ENCODE results near the gene CDC6.
A peak's percentile ranks its signal among the peaks of the same experiment; 100 is the strongest.

CDC6 gene

DNA sequence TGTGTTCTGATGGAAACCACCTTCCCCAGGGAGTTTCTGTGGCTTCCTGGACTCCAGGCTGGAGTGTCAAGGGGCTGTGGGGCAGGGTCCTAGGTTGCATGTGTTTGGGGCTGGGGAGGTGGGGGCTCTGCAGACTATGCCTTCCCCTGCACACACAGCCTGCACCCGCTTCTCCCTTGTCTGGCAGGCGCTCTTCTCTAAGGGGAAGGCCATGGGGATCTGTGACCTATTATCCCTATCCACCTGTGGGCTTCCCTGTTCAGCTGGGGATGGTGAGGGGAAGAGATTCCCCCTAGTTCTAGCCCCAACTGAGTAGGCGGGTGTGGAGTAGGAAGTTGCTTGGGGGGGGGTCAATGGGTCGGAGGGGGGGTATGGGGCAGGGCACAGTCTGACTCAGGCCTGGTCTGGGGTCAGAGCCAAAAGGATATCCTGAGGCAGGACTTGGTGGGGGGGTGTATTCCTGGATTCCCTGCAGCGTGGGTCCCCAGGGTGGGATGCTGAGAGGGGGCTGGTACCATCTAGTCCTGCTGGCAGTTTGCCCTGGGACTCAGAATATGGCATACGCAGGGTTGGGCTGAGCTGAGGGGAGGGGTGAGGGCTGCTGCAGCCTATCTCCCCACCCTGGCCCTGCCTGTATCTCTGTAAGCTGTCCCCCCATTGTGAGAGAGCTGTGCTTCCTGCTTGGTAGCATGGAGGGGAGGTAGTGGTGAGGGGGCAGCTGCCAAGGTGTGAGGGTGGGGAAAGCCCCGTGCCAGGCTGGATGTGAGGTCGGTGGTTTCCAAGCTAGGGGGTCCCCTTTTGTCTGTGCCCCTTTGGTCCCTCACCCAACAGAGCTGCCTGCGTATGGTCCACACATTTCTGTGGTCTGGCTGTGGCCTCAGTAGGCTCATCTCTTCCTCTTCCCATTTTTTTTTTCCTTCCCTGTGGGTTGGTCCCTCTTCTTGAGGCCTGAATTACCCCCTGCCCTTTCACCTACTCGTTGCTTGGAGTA, 36.0 kb downstream of the CDC6 start:
- peak; percentile 38 to 95 (median 82) for DNase-seq

GRCh38 chr17:40325156-40326013, 37.7 kb downstream of the CDC6 start:
- DNase-seq = peak in 3 of 5 experiments; percentile 12 to 56 (median 55)

- peak in 3 of 5 experiments; percentile 50 to 92 (median 79) for DNase-seq
Measured at GRCh38 chr17:40326014-40326831, 38.5 kb downstream of the CDC6 start.

DNA sequence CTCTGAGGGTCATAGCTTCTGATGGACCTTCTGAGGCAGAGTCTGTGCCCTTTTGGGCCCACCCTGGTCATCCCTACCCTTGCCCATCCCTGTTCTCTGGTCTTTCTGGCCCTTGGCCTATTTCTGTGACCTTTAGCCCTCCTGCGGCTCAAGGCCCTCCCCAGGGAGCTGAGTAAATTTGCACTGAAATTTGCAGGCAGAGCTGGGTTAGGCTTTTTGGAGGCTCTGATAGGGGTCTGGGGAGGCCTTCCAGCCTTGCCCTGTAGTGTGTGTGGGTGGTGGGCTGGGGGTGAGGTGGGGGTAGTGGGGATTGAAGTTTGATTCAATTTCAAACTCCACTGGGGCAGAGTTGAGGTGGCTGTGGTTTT, 39.1 kb downstream of the CDC6 start:
- DNase-seq = no peak

- DNase-seq = peak in 1 of 5 experiments; percentile 88
Measured at GRCh38 chr17:40327244-40327729, 39.6 kb downstream of the CDC6 start.

GRCh38 chr17:40327735-40328385, 40.2 kb downstream of the CDC6 start:
- no peak for DNase-seq

DNA sequence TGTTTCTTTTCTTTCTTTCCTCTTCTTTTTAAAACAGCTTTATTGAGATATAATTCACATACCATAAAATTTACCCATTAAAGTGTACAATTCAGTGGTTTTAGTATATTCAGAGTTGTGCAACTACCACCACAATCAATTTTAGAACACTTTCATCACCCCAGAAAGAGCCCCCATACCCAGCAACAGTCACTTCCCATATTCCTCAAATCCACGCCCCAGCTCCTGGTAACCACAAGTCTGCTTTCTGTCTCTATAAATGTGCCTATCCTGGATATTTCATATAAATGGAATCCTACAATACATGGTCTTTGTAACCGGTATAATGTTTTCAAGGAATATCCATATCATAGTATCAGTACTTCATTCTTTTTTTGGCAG, 40.7 kb downstream of the CDC6 start:
- DNase-seq = no peak

DNA sequence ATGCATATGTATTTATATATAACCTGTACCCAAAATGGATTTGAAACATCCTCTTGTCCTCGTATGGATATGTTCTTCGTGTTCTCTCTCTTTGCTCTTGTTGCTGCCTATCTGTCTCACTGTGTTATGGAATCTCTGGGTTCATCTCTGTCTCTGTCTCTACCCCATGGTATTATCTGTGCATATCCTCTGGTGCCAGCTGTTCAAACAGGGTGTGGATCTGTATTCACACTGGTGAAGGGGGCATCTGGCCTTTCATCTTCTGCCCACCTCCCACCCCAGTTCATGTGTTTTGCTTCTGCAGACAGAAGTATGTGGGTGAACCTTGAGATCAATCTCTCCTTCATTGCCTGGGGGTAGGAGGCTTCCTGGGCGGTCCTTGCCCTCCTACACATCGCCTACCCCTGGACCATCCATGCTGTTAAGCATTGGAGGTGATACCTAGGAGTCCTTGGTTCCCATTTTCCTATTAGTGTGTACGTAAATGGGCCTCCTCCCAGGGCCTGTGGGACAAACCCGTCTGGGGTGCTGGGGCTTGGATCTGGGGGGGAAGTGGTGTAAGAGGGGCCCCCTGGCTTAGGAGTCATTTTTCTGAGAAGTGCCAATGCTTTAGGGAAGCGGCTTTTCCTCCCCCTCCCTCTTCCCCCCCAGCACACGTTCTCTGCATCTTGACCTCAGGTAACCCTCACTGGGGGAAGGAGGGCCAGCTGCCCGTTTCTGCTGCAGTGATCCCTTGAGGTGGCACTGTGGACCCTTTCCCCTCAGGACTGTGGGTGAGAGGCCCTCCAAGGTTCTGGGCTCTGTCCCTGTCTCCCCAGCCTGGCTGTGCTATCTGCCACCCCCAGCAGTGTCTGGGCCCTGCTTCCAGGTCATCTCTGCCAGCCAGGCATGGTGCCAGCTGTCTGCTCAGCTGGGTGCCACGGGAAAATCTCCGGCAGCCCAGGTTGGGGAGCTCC, 42.4 kb downstream of the CDC6 start:
- peak in 1 of 5 experiments; percentile 60 for DNase-seq

GRCh38 chr17:40330850-40331470, 43.3 kb downstream of the CDC6 start:
- no peak for DNase-seq

DNA sequence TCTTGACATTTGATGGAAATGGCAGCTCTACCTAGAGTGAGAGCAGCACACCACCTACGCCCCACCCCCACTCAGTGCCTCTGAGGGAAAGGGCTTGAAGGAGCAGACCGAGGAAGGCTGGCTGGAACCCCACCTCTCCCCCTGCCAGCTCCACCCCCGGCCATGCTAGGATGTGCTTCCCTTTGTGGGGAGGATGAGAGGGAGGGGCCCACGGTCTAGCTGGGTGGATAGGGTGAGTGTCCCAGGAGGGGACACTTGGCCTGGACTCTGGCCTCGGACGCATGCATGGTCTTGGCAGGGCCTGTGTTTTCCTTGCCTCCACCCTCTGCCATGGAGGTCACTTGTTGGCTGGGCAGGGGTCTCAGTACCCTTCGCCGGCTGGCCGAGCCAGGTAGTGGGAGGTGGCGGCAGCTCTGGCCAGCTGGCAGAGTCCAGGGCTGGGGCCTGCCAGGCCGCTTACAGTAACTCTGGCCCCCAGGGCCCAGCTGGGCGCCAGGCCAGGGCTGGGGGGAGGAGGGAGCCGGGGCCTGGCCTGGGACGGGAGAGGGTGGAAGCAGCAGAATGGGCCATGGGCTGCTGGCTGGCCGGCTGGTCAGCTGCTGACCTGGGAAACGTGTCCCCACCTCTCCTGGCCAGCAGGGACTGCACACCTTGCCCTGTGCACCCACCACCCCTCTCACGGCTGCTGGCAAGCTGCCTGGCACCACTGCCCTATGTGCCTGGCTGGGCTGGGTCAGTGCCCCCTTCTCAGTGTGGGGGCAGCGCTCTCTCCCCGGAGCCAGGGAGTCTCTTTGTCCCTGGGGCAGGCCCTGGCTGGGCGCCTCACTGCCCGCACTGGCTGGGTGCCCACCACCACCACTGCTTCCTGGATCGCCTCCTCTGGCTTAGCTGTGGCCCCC, 44.3 kb downstream of the CDC6 start:
- no peak for DNase-seq

GRCh38 chr17:40333781-40334448, 46.2 kb downstream of the CDC6 start:
- DNase-seq = no peak

GRCh38 chr17:40335620-40336019, 47.9 kb downstream of the CDC6 start:
- no peak for DNase-seq

DNA sequence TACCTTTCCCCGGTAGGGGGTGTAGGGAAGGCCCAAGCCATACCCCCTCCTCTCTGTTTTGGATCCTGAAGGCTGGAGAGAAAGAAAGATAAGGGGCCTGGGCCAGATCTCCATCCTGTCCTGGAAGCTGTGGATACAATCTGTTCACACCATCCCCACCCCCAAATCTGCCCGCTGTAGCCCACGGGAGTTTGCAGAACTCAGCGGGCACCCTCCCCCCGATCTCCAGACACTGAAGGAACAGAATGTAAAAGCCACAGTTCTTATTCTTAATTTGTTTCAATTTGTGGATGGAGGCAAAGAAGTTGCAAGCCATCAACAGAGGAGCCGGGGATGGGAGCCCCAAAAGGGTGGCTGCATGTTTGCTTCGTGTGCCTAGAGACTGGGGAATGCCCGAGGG, 49.7 kb downstream of the CDC6 start:
- DNase-seq = no peak

DNA sequence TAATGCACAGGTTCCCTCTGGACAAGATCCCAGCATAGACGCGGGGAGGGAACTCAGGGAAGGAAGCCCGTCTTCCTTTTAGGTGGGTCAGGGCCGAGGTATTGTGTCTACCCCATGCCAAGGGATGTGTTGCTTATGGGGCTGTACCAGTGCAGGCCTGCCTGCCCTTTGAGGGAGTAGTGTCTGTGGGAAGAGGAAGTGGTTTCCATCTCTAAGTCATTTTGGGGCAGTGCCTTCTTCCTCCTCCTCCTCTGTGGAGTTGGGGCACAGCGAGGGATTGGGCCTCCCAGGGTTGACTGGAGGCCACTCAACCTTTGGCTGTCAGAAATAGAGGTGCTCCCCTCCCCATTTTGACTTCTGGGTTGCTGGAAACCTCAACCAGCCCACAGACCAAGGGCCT, 50.4 kb downstream of the CDC6 start:
- peak in 1 of 5 experiments; percentile 61 for DNase-seq

DNA sequence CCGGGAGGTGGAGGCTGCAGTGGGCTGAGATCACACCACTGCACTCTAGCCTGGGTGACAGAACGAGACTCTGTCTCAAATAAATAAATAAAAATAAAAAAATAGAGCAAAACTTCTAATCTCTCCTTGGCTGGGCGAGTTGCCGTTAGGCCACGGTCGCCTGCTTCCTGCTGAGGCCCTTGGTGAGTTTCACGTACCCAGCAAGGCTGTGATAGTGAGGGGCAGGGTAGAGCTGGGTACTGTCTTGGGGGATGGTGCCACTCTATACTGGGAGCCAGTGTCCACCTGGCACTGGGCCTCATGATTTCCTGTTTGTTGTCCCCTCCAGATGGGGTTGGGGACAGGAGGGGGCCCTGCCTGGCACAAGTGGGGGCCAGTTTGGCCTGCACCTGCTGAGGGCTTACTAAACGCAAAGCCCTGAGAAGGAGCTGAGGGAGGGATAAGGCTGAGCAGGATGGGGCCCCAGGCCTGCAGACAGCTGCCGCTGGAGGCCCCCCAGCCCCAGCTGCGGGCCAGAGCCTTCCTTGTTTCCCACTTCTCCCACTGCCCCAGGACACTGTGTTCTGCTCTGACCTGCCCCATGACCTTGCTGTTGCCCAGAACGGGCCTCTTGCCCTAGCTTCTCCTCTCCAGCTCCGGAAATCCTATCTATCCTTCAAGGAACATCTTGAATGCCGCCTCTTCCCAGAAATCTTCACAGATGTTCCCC, 51.4 kb downstream of the CDC6 start:
- DNase-seq = no peak

DNA sequence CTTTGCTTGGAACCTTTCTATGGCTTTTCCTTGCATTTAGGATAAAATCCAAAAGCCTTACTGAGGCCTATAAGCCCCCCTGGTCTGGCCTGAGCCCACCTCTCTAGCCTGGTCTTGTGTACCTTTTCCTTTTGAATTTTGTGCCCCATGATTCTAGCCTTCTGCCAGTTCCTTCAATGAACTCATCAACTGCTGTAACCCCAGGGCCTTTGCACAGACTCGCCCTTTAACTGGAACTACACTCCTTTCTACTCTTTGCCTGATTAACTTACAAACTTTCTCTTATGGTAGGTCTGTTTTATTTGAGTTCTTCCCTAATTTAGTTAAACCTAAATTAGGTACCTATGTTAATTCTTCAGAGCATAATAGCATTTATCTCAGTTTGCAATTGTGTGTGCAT, 52.6 kb downstream of the CDC6 start:
- no peak for DNase-seq

DNA sequence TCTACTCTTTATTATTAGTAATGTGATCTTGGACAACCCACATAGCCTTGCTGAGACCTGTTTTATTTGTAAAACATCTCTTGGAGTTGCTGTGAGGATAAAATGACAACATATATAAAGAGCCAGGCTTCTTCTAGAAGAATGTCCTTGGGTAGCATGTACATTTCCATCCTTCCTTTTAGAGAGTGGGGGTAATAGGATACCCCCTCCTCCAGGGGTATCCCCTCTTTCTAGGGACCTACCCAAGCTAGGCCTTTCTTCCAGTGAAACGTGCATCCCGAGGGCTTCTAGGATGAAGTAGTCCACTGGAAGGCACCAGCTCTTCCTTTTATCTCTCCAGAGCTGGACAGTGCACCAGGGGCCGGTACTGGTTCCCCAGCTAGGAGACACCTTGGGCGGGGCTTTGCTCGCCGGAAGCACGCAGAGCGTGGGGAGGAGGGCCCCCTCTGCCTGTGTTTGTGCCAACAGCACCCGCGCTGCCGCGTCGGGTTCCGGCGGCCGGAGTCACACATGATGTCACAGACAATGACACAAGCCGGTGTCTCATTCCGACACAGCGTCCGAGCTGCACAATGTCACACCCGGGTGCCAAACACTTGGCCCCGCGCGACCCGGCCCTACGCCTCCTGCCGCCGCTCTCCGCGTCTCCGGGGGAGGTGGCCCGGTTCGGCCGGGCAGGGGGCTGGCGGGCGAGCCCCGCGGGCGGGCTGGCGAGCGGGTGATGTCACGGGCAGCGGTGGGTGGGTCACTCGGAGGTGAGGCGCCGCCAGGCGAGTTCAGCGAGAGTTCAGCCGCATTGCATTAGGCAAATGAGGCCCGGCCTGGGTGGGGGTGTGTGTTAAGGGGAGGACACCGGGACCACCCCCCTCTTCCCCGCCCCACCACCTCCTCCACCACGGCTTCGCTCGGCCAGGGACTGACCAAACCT, 53.5 kb downstream of the CDC6 start:
- peak; percentile 72 to 94 (median 84) for DNase-seq
